GM21825 (cell line): ENCODE results near the gene CDH13.

Experiments used
- ATAC-seq: cut with Tn5 transposase; IDR thresholded peaks from one replicate; pipeline ENCODE4 v1.9.1; 2021; ENCODE audit warnings: mild to moderate bottlenecking, moderate library complexity; ENCODE audit not compliant: unreplicated experiment

Gene CDH13

DNA sequence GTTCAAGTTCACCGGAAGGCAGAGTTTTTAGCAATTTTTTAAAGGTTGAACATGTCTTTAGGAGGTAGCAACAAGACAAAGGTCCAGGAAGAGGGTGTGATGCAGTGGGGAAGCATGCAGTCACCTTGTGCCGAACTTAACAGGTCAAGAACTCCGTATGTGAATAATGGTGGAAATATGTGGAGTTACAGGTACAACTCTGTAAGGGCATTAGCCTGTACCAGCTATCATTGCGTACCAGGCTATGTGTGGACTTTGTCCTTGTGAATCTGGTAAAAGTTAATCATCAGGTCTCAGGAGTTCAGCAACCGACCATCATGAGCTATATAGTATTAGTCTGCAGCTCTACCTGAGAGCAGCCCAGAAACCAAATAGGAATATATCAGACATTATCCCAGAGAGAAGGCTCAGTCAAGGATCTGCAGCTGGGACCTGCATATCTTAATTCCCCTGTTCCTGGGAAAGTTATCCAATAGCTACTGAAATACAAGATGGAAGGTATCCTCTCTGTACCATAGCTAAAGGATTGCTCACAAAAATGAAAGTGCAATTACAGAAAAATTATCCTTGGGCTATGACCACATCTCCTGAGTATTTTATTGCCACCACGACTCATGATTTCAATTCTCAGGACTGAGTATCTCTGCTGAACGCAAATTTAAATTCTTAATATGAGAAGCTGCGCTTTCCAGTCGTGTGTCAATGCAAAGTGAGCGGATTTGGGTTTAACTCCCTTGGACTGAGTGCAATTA, 469.3 kb downstream of the CDH13 start:
- no peak for ATAC-seq

DNA sequence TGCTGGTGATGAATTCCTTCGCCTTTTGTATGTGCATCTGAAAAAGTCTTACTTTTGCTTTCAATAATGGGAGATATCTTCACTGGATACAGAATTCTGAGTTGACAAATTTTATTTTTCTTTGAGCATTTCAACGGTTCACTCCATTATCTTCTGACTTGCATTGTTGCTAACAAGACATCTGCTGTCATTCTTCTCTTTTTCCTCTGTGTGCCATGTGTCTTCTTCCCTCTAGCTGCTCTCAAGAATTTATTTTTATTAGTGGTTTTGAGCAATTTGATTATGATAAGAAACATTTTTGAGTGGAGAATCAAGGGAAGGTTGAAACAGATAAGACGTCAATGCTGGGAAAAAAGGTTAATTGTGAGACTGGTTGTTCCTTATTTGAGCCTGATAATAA, 471.8 kb downstream of the CDH13 start:
- no peak for ATAC-seq

DNA sequence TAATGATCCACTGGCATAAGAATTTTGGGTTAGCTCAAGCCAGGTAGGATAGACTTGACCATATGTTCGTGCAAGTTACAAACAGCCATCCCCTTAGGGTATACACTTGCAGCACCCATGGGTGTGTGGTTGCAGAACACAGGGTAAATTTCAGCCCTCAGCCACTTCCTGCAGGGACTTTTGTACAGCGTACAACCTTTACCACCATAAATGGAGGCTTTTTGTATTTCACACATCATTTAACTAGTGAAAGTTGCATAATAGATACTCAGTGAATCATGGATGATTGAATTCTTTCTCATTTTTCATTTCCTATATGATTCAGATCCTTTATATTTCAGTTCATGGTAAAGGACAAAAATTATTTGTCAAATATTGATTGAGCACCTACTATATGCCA, 473.9 kb downstream of the CDH13 start:
- ATAC-seq: no peak

DNA sequence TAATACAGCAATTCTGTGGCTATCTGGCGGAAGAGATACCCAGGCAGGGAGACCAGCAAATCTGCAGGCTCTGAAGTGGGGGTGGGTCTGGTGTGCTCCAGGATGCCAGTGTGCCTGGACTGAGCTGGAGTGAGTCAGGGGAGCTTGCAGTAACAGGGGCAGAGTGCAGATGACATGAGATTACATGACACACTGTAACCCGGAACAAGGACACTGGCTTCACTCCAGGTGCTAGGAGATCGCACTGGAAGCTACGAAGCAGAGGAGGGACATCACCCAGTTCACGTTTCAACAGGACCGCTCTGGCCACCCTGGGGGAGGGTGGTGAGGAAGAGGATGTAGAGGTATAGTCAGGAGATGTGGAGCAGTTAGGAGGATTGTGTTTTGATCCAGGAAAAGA, 475.6 kb downstream of the CDH13 start:
- no peak for ATAC-seq

DNA sequence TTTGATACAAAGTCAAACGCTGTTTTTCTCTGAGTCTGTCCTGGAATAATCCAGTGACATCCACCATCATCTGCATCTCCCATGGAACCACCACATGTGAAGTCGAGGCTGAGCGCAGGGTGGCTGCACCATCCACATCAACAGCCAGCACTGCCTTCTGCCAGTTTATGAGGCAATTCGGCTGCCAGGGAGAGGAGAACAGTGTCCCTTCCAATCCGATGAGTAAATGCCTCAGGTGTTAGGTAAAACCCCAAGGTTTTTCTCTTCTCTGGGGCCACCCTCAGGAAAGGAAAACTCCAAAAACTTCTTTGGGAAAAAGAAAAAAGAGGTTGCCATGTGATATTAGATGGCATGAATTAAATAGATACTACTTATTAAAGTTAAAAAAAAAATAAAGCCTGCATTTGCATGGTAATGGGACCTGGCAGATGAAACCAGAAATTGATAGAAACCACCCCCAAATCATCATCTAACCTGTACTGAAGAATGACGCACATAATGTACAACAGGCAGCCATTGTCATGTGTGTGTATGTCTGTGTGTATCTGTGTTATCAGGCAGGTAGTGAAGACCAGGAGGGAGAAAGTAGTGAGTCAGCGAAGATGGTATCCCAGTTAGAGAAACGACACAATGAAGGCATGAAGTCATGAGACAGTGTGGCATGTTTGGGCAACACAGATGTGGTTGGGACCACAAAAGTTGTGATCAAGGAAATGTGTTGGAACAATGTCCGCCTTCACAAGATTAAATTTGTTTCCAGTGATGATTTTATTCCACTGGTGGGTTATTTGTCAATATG, 478.7 kb downstream of the CDH13 start:
- no peak for ATAC-seq

DNA sequence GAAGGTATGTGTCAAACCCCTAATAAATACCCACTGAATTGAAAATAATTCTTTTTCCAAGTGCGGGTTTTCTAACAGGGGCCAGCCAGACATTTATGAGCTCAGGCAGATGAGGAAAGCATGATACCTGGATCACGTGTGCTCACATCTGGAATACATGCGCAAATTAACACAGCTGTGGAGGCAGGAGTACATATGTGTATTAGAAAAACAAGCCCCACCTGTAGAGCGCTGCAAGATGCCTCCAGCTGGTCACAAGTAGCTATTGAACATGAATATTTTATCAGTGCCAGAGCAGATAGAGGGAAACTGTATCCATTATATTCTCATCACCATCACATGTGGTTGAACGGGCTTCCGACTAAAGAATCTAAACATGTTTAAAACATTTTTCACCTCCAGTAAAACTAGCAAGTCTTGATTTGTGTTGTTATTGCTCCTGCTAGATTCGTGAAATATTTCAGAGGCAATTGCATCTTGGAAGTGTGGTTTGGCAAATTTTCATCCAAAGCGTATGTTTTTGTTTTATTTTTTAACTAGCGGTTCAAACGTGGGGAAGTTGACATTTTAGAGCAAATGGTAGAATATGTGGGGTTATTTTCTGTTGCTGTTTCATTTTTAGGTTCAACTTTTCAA, 482.8 kb downstream of the CDH13 start:
- ATAC-seq: no peak

DNA sequence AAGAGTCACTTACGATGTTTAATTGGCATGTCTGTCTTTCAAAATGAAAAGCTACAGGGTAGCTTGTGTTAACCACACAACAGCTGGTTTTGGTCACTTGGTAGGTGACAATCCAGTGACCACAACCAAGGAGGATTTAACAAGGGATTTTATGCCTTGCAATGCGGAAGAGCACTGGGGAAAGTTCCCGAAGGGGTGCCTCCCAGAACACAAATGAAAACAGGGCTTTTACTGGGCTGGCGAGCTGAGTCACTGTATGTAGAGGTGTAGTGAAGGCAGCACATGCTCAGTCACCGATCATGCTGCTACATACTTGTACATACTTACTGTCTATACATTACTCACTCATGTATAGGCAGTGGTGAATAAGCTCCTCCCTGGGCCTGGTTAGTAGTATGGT, 483.5 kb downstream of the CDH13 start:
- ATAC-seq: no peak

DNA sequence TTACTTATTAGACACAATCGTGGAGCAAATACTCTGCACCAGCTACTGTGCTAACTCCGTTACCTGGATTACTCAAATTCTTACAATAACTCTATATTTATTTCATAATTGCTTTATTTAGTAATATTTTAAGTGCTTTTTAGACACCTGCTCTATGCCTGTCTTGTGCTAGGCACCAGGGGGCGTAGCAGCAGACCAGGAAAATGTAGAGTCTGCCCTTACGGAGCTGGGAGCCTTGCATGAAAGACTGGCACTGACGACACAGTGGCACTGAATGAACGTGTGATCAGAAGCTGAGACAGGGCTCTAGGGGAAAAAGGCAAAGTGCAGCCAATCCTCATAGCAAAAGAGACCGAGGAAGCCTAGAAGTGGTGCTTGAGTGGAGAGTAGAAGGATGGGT, 486.5 kb downstream of the CDH13 start:
- no peak for ATAC-seq

DNA sequence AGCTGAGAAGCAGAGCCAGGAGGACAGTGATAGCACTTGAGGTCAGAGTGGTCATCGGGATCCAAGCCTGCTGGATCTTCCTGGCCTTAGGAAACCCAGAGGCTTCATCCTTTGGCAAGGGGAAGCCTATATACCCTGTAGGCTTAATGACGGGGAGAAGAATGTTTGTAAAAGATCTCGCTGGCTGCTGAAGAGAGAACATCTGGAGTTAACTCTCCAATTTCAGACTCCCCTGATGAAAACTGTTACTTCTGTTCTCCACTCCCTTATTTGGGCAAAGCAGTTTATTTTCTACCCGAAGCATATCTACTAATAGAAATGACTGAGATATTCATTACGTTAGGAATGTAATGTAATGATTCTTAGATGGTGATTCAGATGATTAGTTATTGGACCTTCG, 487.0 kb downstream of the CDH13 start:
- no peak for ATAC-seq

DNA sequence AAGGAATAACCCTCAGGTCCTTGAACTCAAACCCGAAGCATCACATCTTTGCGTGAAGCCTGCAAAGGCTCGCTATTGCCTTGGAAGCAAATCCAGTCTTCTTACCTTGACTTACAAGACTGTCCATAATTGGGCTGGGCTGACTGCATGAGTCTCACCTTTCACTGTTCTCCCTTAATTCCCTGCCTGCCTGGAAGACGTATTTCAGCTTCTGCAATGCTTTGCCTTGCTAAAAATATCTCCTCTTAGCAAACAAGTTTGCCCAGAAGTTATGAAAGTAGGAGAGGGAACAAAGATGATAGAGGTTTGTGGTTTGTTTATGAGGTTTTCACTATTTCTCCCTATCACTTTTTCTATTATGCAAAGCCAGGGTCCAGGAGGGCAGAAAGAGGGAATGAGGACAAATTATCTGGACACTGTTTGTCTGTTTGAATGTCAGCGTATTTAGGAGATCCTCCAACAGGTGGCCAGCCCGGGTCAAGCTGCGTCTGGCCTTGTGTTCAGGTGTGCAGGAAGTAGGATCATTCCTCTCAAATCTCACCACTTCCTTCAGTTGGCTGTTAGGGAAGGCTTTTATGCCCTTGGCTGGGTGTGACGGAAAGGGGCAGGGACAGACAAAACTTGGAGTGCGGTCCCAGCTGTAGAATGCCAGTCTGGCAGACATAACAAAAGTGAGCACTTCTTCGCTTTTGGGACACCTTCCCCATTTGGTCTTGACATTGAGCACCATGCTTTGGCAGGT, 488.9 kb downstream of the CDH13 start:
- no peak for ATAC-seq

DNA sequence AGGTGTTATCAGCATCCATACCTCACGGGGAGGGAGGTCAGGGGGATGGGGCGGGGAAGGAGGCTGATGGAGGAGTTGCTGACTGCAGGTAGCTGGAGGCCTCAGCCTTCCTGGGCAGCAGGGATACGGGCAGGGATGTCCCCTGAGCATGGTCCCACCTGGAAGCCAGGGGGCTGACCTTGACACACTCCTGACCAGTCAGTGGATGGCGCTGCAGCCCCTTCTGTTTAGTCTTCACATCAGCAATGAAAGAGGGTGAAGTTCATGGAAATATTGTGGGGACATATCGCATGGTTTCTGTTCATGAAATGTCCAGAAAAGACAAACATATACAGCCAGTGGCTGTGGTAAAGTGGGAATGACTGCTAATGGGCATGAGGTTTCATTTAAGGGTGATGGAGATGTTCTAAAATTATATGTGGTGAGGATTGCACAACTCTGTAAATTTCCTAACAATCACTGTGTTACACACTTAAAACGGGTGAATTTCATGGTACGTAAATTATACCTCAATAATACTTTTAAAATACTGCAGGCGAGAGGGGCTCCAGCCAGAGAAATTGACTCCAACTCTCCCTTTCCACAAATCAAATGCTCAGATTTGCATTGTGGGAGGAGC, 489.6 kb downstream of the CDH13 start:
- ATAC-seq: no peak

DNA sequence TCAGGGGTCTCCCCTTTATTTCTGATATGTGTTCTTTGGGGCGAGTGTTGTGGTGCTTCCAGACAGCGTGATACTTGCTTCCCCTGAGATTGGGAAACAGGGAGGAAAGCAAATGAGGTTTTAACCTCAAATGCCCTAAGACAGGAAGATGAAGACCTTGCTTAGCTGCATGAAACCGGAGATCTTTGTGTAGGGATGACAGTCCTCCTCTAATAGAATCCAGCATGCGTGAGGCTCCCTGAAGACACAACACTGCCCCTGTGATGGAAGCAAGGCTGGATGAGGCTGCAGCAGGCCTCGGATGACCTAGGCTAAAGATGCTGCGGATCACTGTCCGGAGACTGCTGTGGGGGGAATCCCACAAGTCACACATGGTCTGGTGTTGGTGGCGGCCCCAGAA, 491.0 kb downstream of the CDH13 start:
- ATAC-seq: no peak

DNA sequence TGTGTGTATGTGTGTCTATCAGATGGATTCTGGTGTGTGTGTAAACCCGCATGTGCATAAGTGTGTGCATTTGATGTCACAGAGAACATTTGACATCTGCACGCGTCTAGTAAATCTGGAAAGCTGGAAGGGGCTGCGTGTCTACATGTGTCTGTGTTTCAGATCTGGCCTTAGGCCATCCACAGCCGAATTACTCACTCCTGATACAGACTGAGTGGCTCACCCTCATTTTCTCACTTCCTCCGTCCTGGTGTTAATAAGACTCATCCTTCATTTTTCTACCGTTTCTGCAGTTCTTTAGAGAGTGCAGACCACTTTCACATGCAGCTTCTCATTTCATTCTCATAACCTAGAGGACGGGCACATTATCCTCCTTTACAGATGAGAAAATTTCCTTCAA, 491.6 kb downstream of the CDH13 start:
- ATAC-seq: no peak

DNA sequence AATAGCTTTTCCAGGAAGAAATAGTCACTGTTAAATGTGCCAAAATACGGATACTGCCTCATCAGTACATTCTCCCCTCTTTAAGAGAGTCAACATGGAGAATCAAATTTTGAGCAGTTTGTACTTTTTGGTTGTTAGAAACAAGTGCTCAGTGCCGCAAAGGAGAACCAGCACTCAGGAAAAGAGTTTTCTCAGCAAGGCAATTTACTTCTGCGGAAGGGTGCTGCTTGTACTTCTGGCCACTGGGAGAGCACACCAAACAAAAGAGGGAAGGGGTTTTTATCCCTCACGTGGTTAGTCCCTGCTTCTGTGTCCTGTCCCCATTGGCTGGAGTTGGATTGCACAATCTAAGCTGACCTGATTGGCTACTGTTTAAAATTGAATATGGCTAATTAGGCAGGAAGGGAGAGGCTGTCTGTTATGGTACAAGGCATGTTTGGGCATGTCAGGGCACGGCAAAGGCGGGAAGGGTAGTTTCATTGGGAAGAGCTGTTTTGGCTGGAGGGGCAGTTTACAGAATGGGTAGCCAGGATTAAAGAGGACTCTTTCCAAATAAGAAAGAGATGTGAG, 499.3 kb downstream of the CDH13 start:
- ATAC-seq: no peak

DNA sequence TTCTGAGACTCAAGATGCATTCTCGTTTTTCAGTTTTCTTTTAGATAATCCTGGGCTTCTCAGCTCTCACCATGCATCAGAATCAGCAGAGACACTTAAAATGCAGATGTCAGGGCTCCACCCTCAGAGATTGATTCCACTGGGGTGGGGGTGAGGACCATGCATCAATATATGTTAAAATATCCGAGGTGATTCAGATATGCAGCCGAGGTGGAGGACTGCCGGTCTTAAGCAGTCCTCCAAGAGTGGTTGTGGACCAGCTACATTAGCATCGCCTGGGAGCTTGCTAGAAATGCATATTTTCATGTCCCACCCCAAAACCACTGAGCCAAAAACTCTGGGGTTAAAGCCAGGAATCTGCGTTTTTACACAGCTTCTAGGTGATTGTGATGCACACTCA, 501.3 kb downstream of the CDH13 start:
- no peak for ATAC-seq

DNA sequence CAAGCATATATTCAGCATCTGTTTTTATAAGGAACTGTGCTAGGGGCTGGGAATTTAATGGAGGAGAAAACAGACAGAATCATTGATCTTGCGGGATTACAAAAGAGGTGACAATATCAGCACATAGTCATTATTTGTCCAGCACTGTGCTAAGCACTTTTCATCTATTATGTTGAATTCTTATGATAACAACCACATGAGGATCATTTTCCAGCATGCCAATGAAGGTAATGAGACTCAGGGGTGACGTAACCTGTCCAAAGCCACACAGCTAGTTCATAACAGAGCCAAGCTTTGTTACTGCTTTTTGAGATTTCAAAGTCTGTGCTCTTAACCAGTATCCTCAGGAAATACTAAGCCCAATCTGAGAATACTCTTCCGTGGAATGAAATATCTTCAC, 503.3 kb downstream of the CDH13 start:
- ATAC-seq: no peak

DNA sequence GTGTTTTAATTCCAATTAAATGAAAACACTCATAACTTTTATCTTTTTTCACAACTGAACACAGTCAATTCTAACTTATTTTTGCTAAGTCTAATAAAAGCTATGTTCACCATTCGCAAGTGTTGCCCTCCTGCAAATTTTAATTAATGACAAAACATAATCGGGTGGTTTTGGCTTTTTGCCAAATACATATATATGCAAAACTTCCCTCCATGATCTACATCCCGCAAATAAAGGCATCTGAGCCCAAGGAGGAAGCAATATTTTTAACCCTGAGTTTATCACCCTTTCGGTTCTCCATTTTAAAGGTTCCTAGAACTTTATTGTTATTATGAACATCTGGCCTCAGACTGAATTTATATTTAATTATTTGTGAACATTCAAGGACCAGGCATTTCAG, 507.9 kb downstream of the CDH13 start:
- no peak for ATAC-seq

DNA sequence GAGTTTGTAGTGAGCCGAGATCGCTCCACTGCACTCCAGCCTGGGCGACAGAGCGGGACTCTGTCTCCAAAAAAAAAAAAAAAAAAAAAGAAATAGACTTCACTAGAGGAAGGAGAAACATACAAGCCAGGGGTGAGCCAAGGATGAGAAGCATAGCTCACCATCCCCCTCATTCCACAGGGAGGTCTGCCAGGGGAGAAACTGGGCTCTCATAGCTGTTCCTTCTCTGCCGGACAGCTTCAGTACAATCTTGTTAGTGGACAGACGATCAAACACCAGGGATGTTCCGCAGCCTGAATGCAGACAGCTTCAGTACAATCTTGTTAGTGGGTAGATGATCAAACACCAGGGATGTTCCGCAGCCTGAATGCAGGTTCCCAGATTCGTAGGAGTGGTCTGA, 509.6 kb downstream of the CDH13 start:
- ATAC-seq: no peak

DNA sequence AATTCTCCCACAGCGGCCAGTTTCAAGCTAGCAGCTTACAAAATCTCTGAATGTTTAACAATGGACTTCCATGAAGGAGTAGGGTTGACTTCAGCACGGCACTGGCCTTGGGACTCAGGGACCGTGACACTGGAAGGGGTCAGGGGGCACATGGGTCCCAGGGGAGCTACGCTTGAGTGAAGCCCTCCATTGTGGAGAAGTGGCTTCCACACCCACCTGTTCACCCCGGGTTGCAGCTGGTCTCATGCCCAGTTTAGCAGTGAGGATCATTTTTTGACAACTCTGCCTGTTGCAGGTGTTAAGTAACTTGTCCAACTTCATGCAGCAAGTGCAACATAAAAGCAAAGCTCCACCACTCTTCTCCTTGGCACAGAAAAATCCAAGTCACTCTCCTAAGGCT, 510.2 kb downstream of the CDH13 start:
- no peak for ATAC-seq

DNA sequence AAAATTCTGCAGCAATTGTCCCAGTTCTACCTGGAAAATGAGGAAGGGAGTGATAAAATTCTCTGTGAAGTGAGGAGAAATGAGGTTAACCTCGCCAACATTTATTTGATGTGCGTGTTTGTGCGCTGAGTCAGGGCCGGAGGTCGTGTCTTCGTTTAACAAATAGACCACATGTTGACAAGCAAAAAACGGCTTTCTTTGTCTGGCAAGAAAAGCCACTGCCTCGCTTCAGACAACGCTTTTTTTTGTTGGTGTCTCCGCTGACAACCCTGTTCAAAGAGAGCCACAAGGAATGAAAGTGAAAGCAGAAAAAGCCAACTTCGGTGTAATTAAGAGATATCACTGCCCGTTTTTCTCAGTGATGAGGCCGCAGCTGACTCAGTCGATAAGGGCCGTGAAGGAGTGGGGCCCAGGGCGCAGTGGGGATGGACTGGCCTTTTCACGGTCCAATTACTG, 510.6 kb downstream of the CDH13 start:
- no peak for ATAC-seq

DNA sequence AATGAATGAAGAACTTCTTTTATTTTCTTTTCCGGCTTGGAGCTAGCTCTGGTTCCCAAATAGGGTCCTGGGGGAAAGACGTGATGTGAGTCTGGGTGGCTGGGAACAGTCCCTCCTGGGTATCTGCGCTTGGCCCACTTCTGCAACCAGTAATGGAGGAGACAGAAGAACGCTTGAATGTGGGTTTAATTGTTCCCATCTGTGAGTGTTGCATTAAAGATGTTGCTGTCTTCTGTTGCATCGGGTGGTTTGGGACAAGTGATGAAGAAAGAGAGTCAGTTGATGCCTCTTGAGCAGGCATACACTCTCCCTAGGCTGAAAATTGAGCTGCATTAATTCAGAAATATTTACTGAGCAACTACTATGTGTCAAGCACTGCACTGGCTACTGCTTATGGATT, 511.1 kb downstream of the CDH13 start:
- no peak for ATAC-seq
